ENCODE data around the gene PARVB.
A peak's percentile ranks its signal among the peaks of the same experiment; 100 is the strongest.
"Not testable (repeated sequence)": the region's sequence is repeated elsewhere in the genome, so short reads cannot be mapped to it uniquely, and the experiment has no call there.

Gene PARVB

DNA sequence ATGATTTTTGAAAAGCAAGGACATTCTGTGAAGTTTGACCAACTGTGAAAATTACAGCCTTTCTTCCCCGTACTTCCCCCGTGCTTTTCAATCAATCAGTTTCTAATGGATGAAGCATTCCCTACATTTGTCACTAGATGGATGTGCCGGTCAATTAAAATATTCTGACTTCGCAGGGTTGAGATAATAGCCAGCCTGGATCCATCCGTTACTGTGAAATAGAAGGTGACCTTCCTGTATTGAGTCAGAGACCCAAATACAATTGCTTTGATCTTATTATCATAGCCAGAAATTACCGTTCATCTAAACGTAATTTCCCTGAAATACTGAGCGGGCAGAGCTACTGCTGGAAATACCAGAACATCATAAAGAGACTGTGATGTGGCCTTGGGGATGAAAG lies 21.1 kb upstream of the PARVB start:
- Mint-ChIP-seq H3K4me1 (ENCODE audit: low read depth in 2 of 2) (no peaks in the 10 kb centered on the region), H3K9me3 (no peaks in the 10 kb centered on the region), H3K36me3 (ENCODE audit: insufficient read depth) (no peaks in the 10 kb centered on the region), H3K27ac (no peak overlapping the region), H3K27me3 (no peaks in the 10 kb centered on the region), H3K4me3 (no peak overlapping the region)
- no peak for DNase-seq
- no peak for ATAC-seq (replicated peaks)

DNA sequence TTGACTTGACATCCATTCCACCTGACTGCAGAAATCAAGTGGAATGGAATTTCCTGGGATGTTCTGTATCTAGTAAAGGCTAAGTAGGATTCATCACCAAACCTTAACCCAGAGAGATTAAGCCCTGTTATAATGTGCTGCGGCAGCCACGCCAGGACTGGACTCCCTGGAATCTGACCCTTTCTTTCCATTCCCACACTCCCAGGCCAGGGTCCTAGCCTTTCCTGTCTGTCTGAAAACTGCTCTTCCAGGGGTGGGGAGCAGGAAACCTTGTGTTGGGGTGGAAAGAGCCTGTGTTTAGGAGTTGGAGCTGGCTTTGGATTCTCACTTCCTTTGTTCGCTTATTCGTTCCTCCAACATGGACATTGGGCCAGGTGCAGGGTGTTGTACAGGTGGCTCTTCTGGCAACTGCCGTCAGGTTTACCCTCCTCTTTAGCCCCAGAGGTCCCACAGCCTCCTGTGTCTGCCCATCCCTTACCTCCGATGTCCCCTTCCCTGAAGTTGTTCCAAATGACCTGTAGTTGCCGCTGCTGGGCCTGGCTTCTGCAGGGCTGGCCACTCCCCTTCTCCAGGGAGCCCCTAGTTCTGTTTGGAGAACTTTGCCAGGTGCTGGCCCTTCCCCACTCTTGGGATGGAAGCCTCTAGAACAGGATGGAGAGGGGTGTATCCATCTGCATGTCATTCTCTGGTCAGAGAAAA lies 20.5 kb upstream of the PARVB start:
- H3K36me3 Mint-ChIP-seq (ENCODE audit: insufficient read depth), result no peaks in the 10 kb centered on the region
- no peak for ATAC-seq (replicated peaks)
- H3K4me3 Mint-ChIP-seq, result no peak overlapping the region

GRCh38 chr22:44004104-44004460 lies 20.0 kb upstream of the PARVB start:
- no peaks in the 10 kb centered on the region for H3K36me3 Mint-ChIP-seq (ENCODE audit: insufficient read depth)
- ATAC-seq (replicated peaks), result no peak
- no peak overlapping the region for H3K27ac Mint-ChIP-seq
- H3K4me1 Mint-ChIP-seq (ENCODE audit: low read depth in 2 of 2), result no peaks in the 10 kb centered on the region
- no peak overlapping the region for H3K4me3 Mint-ChIP-seq
- no peak for DNase-seq
- no peaks in the 10 kb centered on the region for H3K9me3 Mint-ChIP-seq
- no peaks in the 10 kb centered on the region for H3K27me3 Mint-ChIP-seq

More for the DNA sequence above, 20.5 kb upstream of the PARVB start:
- no peak for DNase-seq
- H3K9me3 Mint-ChIP-seq, result no peaks in the 10 kb centered on the region
- H3K4me1 Mint-ChIP-seq (ENCODE audit: low read depth in 2 of 2), result no peaks in the 10 kb centered on the region
- no peaks in the 10 kb centered on the region for H3K27me3 Mint-ChIP-seq
- no peak overlapping the region for H3K27ac Mint-ChIP-seq

DNA sequence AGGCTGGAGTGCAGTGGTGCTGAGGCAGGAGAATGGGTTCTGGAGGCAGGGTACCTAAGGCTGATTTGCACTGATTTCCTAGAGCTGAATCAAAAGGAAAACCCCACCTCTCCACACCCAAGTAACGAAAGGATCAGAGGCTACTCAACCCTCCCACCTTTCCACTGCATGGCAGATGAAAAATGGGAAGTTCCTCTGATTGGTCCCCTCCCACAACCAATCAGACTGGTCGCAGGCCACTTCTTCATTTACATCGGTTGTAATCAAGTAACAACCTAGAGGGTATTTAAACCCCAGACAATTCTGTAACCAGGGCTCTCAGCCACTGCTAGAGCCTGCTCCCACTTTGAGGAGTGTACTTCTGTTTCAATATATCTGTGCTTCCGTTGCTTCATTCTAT lies 18.6 kb upstream of the PARVB start:
- no peak overlapping the region for H3K4me3 Mint-ChIP-seq

GRCh38 chr22:44012162-44012561 lies 11.9 kb upstream of the PARVB start:
- no peaks in the 10 kb centered on the region for H3K4me1 Mint-ChIP-seq (ENCODE audit: low read depth in 2 of 2)
- no peak overlapping the region for H3K27ac Mint-ChIP-seq
- ATAC-seq (replicated peaks) (no peak), DNase-seq (no peak)
- no peaks in the 10 kb centered on the region for H3K36me3 Mint-ChIP-seq (ENCODE audit: insufficient read depth)
- H3K4me3 Mint-ChIP-seq, result no peak overlapping the region
- H3K9me3 Mint-ChIP-seq, result no peaks in the 10 kb centered on the region
- H3K27me3 Mint-ChIP-seq, result no peaks in the 10 kb centered on the region

More for the DNA sequence above, 18.6 kb upstream of the PARVB start:
- Mint-ChIP-seq H3K36me3 (ENCODE audit: insufficient read depth) (no peaks in the 10 kb centered on the region), H3K27me3 (no peaks in the 10 kb centered on the region), H3K9me3 (no peaks in the 10 kb centered on the region), H3K4me1 (ENCODE audit: low read depth in 2 of 2) (no peaks in the 10 kb centered on the region), H3K27ac (no peak overlapping the region)
- no peak for DNase-seq
- ATAC-seq (replicated peaks), result no peak

DNA sequence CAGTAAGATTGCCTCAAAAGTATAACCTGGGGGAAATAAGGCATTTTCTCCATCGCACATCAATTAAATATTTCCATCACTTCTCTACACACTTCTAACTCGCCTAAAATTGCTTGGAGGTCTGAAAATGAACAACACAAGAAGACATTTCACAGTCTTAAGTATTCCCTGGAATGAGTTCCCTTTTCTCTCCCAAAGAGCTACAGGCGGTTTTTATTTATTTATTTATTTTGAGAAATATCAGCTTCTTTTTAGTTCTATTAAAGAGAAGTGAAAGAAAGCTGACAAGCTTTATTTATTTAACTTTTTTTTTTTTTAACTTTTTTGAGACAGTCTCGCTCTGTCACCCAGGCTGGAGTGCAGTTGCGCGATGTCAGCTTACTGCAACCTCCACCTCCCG lies 11.5 kb upstream of the PARVB start:
- Mint-ChIP-seq H3K27ac (no peak overlapping the region), H3K4me3 (no peak overlapping the region), H3K4me1 (ENCODE audit: low read depth in 2 of 2) (no peaks in the 10 kb centered on the region), H3K27me3 (no peaks in the 10 kb centered on the region), H3K36me3 (ENCODE audit: insufficient read depth) (no peaks in the 10 kb centered on the region), H3K9me3 (no peaks in the 10 kb centered on the region)
- ATAC-seq (replicated peaks) (no peak), DNase-seq (no peak)

GRCh38 chr22:44014241-44014640 lies 9.9 kb upstream of the PARVB start:
- Mint-ChIP-seq H3K4me1 (ENCODE audit: low read depth in 2 of 2) (no peaks in the 10 kb centered on the region), H3K9me3 (no peaks in the 10 kb centered on the region), H3K27me3 (no peaks in the 10 kb centered on the region), H3K36me3 (ENCODE audit: insufficient read depth) (no peaks in the 10 kb centered on the region), H3K4me3 (no peak overlapping the region), H3K27ac (no peak overlapping the region)
- DNase-seq, result no peak
- no peak for ATAC-seq (replicated peaks)

DNA sequence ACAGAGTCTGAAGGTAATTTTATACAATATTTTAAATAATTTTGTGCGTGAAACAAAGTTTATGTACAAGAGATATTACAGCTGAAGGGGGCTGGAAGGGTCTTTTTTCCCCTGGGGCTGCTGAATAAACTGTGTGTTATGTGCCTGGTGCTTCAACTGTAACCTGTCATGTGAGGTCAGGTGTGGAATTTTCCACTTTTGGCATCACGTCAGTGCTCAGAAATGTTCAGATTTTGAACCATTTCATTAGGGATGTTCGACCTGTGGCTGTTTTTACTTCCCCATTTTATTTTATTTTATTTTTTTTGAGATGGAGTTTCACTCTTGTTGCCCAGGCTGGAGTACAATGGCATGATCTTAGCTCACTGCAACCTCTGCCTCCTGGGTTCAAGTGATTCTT lies 7.5 kb upstream of the PARVB start:
- H3K27ac Mint-ChIP-seq; ATAC-seq (replicated peaks); DNase-seq; H3K27me3 Mint-ChIP-seq; H3K9me3 Mint-ChIP-seq; H3K4me1 Mint-ChIP-seq (ENCODE audit: low read depth in 2 of 2); H3K36me3 Mint-ChIP-seq (ENCODE audit: insufficient read depth); H3K4me3 Mint-ChIP-seq: not testable (repeated sequence)

DNA sequence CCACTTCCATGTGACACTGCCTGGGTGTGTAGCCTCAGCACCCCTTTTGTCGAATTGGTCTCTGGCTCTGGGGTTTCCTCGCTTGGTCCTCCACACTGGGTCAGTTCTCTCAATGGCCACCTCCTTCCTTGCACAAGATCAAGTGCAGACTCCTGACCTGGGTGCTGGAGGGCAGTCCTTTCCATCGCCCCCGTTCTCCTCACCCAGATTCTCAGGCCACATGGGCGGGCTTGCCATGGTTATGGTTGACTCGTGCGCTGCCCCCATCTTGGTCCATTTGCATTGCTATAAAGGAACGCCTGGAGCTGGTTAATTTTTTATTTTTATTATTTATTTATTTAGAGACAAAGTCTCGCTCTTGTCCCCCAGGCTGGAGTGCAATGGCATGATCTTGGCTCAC lies 5.5 kb upstream of the PARVB start:
- Mint-ChIP-seq H3K27ac (no peak overlapping the region), H3K9me3 (no peaks in the 10 kb centered on the region), H3K27me3 (no peaks in the 10 kb centered on the region), H3K4me3 (no peak overlapping the region), H3K4me1 (ENCODE audit: low read depth in 2 of 2) (peaks cover 2 to 4% of the 10 kb centered on the region in 2 donors), H3K36me3 (ENCODE audit: insufficient read depth) (no peaks in the 10 kb centered on the region)
- ATAC-seq (replicated peaks), result no peak
- no peak for DNase-seq

GRCh38 chr22:44019416-44019815 lies 4.7 kb upstream of the PARVB start:
- Mint-ChIP-seq H3K36me3 (ENCODE audit: insufficient read depth) (no peaks in the 10 kb centered on the region), H3K4me1 (ENCODE audit: low read depth in 2 of 2) (peaks cover 6 to 8% of the 10 kb centered on the region in 2 donors), H3K9me3 (no peaks in the 10 kb centered on the region), H3K4me3 (no peak overlapping the region), H3K27ac (no peak overlapping the region), H3K27me3 (no peaks in the 10 kb centered on the region)
- no peak for DNase-seq
- no peak for ATAC-seq (replicated peaks)

DNA sequence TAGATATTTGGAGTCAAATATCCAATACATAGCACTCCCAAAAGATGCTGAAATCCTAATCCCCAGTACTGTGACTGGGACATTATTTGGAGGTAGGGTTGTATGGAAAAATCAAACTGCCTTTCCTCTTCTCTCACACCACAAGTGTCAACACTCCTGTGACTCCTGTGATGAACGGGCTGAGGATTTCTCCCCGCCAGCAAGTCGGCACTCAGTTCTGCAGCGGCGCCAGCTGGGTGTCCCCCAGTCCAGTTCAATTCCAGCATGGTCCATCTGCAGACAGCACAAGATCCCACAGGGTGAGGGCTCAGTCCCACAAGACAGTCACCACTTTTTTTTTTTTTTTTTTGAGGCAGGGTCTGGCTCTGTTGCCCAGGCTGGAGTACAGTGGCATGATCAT lies 4.3 kb upstream of the PARVB start:
- ATAC-seq (replicated peaks) (no peak), DNase-seq (no peak)
- H3K9me3 Mint-ChIP-seq, result no peaks in the 10 kb centered on the region

DNA sequence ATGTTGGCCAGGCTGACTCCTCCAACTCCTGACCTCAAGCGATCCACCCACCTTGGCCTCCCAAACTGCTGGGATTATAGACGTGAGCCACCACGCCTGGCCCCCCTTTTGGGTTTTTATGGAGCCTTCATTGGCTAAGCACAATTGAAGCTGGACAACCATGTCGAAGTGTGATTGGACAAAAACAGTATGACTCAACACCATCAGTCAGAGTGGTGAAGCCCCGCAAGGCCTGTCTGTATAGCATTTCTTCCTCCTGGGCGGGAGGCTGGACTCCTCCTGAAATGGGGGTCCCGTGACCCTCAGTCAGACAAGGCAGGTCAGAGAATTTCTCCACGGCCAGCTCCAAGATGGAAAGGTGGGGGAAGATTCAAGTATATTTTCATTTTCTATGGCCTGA lies 3.1 kb upstream of the PARVB start:
- Mint-ChIP-seq H3K36me3 (ENCODE audit: insufficient read depth) (peaks cover 4% of the 10 kb centered on the region), H3K9me3 (no peaks in the 10 kb centered on the region), H3K4me1 (ENCODE audit: low read depth in 2 of 2) (peaks cover 15 to 16% of the 10 kb centered on the region in 2 donors), H3K4me3 (no peak overlapping the region), H3K27me3 (no peaks in the 10 kb centered on the region), H3K27ac (peak overlapping the region in 1 of 2 donors; percentile 14)
- DNase-seq (no peak), ATAC-seq (replicated peaks) (no peak)

More for the DNA sequence above, 4.3 kb upstream of the PARVB start:
- H3K4me1 Mint-ChIP-seq (ENCODE audit: low read depth in 2 of 2), result peaks cover 6 to 8% of the 10 kb centered on the region in 2 donors
- no peaks in the 10 kb centered on the region for H3K36me3 Mint-ChIP-seq (ENCODE audit: insufficient read depth)
- no peak overlapping the region for H3K4me3 Mint-ChIP-seq
- H3K27ac Mint-ChIP-seq, result no peak overlapping the region
- no peaks in the 10 kb centered on the region for H3K27me3 Mint-ChIP-seq

DNA sequence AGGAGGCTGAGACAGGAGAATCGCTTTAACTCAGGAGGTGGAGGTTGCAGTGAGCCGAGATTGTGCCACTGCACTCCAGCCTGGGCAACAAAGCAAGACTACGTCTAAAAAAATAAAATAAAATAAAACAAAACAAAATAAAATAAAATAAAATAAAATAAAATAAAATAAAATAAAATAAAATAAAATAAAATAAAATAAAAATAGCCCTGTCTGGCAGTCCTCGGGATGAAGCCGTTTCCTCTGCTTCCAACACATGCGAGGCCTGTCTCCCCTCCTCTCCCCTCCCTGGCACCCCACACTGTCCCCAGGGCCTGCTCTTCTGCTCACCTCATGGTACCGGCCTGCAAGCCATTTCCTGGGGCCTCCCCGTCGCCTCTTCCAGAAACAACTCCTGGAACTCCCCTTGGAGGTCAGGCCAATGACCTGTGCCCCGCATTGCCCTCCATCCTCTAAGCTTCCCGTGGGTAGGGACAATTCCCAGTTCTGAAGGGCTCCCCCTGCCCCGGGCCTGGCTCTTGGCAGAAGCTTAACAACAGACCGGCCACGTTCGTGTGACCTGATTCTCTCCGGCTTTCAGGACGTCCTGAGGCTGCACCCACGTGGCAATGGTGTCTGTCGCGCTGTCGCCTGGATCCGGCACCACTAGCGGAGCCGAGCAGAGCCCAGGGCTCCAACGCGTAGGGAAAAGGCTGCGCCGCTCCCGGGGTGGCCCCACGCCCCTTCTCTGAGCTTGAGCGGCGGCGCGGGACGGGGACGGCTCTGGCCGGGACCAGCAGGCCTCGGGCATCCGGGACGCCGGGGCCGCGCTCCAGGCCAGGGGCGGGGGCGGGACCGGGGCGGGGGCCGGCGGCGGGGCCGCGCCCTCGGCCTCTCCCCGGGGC lies 456 bp upstream of the PARVB start:
- no peaks in the 10 kb centered on the region for H3K27me3 Mint-ChIP-seq
- peaks cover 30 to 35% of the 10 kb centered on the region in 2 donors for H3K4me1 Mint-ChIP-seq (ENCODE audit: low read depth in 2 of 2)
- H3K36me3 Mint-ChIP-seq (ENCODE audit: insufficient read depth), result peaks cover 13% of the 10 kb centered on the region
- peak; percentile 16 to 27 (median 23) for DNase-seq
- H3K9me3 Mint-ChIP-seq, result no peaks in the 10 kb centered on the region
- ATAC-seq (replicated peaks), result peak; percentile 25
- H3K27ac Mint-ChIP-seq, result peak overlapping the region; percentile 89 to 91
- peak overlapping the region; percentile 82 to 83 for H3K4me3 Mint-ChIP-seq

All from effector memory CD8-positive, alpha-beta T cell (primary cell).